Stimulated activated naive CD8-positive, alpha-beta T cell treated with anti-CD3 and anti-CD28 coated beads, Interleukin-15, amount 100 ng/mL, for 72 hours (primary cell): Measurements from ENCODE around the gene DENND2D.

Experiments
- ATAC-seq: fragments of 150-1000 bp; cut with Tn5 transposase; 2 replicates; pipeline ENCODE4 v1.10.0; 2021; ENCODE audit warnings: mild to moderate bottlenecking, moderate library complexity
- DNase-seq, 2 donors: peaks; one replicate each; pipeline ENCODE4 v3.0.0; 2021 to 2022
- H3K27ac Mint-ChIP-seq, 2 donors: one replicate each; pipeline ENCODE4 v1.8.0; 2022; ENCODE audit warnings: mild to moderate bottlenecking in 2 of 2, mixed read lengths in 2 of 2, moderate library complexity in 2 of 2
- H3K27me3 Mint-ChIP-seq: one replicate; pipeline ENCODE4 v1.8.0; 2022; ENCODE audit warnings: mixed read lengths
- H3K4me1 Mint-ChIP-seq: one replicate; pipeline ENCODE4 v1.8.0; 2022; ENCODE audit warnings: mild to moderate bottlenecking, mixed read lengths
- H3K4me3 Mint-ChIP-seq, 2 donors: one replicate each; pipeline ENCODE4 v1.8.0; 2022; ENCODE audit warnings: mild to moderate bottlenecking in 2 of 2, mixed read lengths in 2 of 2, moderate library complexity in 1 of 2
- H3K9me3 Mint-ChIP-seq, 2 donors: one replicate each; pipeline ENCODE4 v1.8.0; 2022; ENCODE audit warnings: mixed read lengths in 2 of 2

The DENND2D gene

GRCh38 chr1:111199329-111199728, 1.1 kb downstream of the DENND2D start:
- Mint-ChIP-seq H3K9me3 (no peaks in the 10 kb centered on the region), H3K4me3 (peak overlapping the region; percentile 87 to 98), H3K27ac (peak overlapping the region; percentile 84 to 98), H3K4me1 (peaks cover 66% of the 10 kb centered on the region), H3K27me3 (no peaks in the 10 kb centered on the region)
- DNase-seq (peak in 1 of 2 donors; percentile 13), ATAC-seq (no peak)

GRCh38 chr1:111198836-111199235, 1.6 kb downstream of the DENND2D start:
- DNase-seq (no peak), ATAC-seq (no peak)
- Mint-ChIP-seq H3K4me1 (peaks cover 71% of the 10 kb centered on the region), H3K27ac (peak overlapping the region; percentile 84 to 98), H3K4me3 (peak overlapping the region; percentile 87 to 98), H3K9me3 (no peaks in the 10 kb centered on the region), H3K27me3 (no peaks in the 10 kb centered on the region)

GRCh38 chr1:111197598-111198284, 2.7 kb downstream of the DENND2D start:
- peak overlapping the region; percentile 70 to 98 for H3K27ac Mint-ChIP-seq
- H3K9me3 Mint-ChIP-seq = no peaks in the 10 kb centered on the region
- ATAC-seq = peak; percentile 68
- H3K4me1 Mint-ChIP-seq = peaks cover 76% of the 10 kb centered on the region
- peak overlapping the region; percentile 87 to 98 for H3K4me3 Mint-ChIP-seq
- DNase-seq = peak; percentile 64 to 77
- H3K27me3 Mint-ChIP-seq = no peaks in the 10 kb centered on the region

- no peaks in the 10 kb centered on the region for H3K9me3 Mint-ChIP-seq
- ATAC-seq = no peak
- H3K4me1 Mint-ChIP-seq = peaks cover 76% of the 10 kb centered on the region
- no peak for DNase-seq
- no peaks in the 10 kb centered on the region for H3K27me3 Mint-ChIP-seq
- peak overlapping the region; percentile 87 to 98 for H3K4me3 Mint-ChIP-seq
- H3K27ac Mint-ChIP-seq = peak overlapping the region; percentile 90 to 93
Measured at GRCh38 chr1:111196213-111196612, 4.2 kb downstream of the DENND2D start.

- no peaks in the 10 kb centered on the region for H3K27me3 Mint-ChIP-seq
- H3K9me3 Mint-ChIP-seq = no peaks in the 10 kb centered on the region
- H3K27ac Mint-ChIP-seq = peak overlapping the region; percentile 74 to 79
- peak overlapping the region; percentile 87 to 98 for H3K4me3 Mint-ChIP-seq
- DNase-seq = no peak
- peaks cover 78% of the 10 kb centered on the region for H3K4me1 Mint-ChIP-seq
- no peak for ATAC-seq
Measured at GRCh38 chr1:111195002-111195684, 5.3 kb downstream of the DENND2D start.

- peak overlapping the region; percentile 87 to 98 for H3K4me3 Mint-ChIP-seq
- no peaks in the 10 kb centered on the region for H3K27me3 Mint-ChIP-seq
- DNase-seq (no peak), ATAC-seq (peak; percentile 39)
- peak overlapping the region; percentile 93 to 96 for H3K27ac Mint-ChIP-seq
- no peaks in the 10 kb centered on the region for H3K9me3 Mint-ChIP-seq
- H3K4me1 Mint-ChIP-seq = peaks cover 90% of the 10 kb centered on the region
Measured at GRCh38 chr1:111193712-111194480, 6.5 kb downstream of the DENND2D start.

- no peak for DNase-seq
- peak overlapping the region; percentile 93 to 96 for H3K27ac Mint-ChIP-seq
- H3K27me3 Mint-ChIP-seq = no peaks in the 10 kb centered on the region
- H3K4me1 Mint-ChIP-seq = peaks cover 100% of the 10 kb centered on the region
- H3K4me3 Mint-ChIP-seq = peak overlapping the region; percentile 87 to 98
- ATAC-seq = no peak
- no peaks in the 10 kb centered on the region for H3K9me3 Mint-ChIP-seq
Measured at GRCh38 chr1:111192658-111193519, 7.6 kb downstream of the DENND2D start.

GRCh38 chr1:111192074-111192473, 8.4 kb downstream of the DENND2D start:
- Mint-ChIP-seq H3K27me3 (no peaks in the 10 kb centered on the region), H3K4me1 (peaks cover 100% of the 10 kb centered on the region), H3K9me3 (no peaks in the 10 kb centered on the region), H3K4me3 (peak overlapping the region; percentile 53 to 87), H3K27ac (peak overlapping the region; percentile 91 to 93)
- DNase-seq (no peak), ATAC-seq (no peak)

GRCh38 chr1:111191496-111191895, 8.9 kb downstream of the DENND2D start:
- ATAC-seq (no peak), DNase-seq (no peak)
- Mint-ChIP-seq H3K9me3 (no peaks in the 10 kb centered on the region), H3K4me1 (peaks cover 100% of the 10 kb centered on the region), H3K27ac (peak overlapping the region; percentile 75 to 84), H3K4me3 (peak overlapping the region in 1 of 2 donors; percentile 53), H3K27me3 (no peaks in the 10 kb centered on the region)

GRCh38 chr1:111190931-111191451, 9.5 kb downstream of the DENND2D start:
- Mint-ChIP-seq H3K27ac (peak overlapping the region in 1 of 2 donors; percentile 84), H3K4me3 (no peak overlapping the region), H3K4me1 (peaks cover 100% of the 10 kb centered on the region), H3K27me3 (no peaks in the 10 kb centered on the region), H3K9me3 (no peaks in the 10 kb centered on the region)
- DNase-seq = no peak
- no peak for ATAC-seq

- ATAC-seq = no peak
- Mint-ChIP-seq H3K27me3 (no peaks in the 10 kb centered on the region), H3K27ac (no peak overlapping the region), H3K9me3 (no peaks in the 10 kb centered on the region), H3K4me3 (no peak overlapping the region), H3K4me1 (peaks cover 79% of the 10 kb centered on the region)
- DNase-seq = no peak
Measured at GRCh38 chr1:111184663-111185062, 15.8 kb downstream of the DENND2D start.

GRCh38 chr1:111183308-111184069, 17.0 kb downstream of the DENND2D start:
- no peaks in the 10 kb centered on the region for H3K27me3 Mint-ChIP-seq
- peaks cover 67% of the 10 kb centered on the region for H3K4me1 Mint-ChIP-seq
- no peak overlapping the region for H3K4me3 Mint-ChIP-seq
- H3K9me3 Mint-ChIP-seq = no peaks in the 10 kb centered on the region
- peak; percentile 54 for ATAC-seq
- peak overlapping the region in 1 of 2 donors; percentile 34 for H3K27ac Mint-ChIP-seq
- DNase-seq = no peak

GRCh38 chr1:111182052-111182451, 18.4 kb downstream of the DENND2D start:
- ATAC-seq (no peak), DNase-seq (no peak)
- no peak overlapping the region for H3K27ac Mint-ChIP-seq
- H3K4me1 Mint-ChIP-seq = peaks cover 53% of the 10 kb centered on the region
- H3K9me3 Mint-ChIP-seq = no peaks in the 10 kb centered on the region
- H3K27me3 Mint-ChIP-seq = no peaks in the 10 kb centered on the region
- no peak overlapping the region for H3K4me3 Mint-ChIP-seq

GRCh38 chr1:111179968-111180533, 20.4 kb downstream of the DENND2D start:
- Mint-ChIP-seq H3K4me1 (peaks cover 37% of the 10 kb centered on the region), H3K27ac (no peak overlapping the region), H3K27me3 (no peaks in the 10 kb centered on the region), H3K4me3 (no peak overlapping the region), H3K9me3 (no peaks in the 10 kb centered on the region)
- DNase-seq (no peak), ATAC-seq (peak; percentile 81)
